HEK293 (cell line): Measurements from ENCODE around the gene GLRX5.

Source experiments
- HOXC10 ChIP-seq: sonication (generic); formaldehyde crosslinking; IDR thresholded peaks from 2 replicates; pipeline ENCODE4 v1.8.1; 2023; ENCODE audit warnings: mild to moderate bottlenecking, missing genetic modification reagents
- KLF1 ChIP-seq: fragments of 450-650 bp; formaldehyde crosslinking; IDR thresholded peaks from 2 replicates; pipeline ENCODE4 v1.5.1; 2016; ENCODE audit warnings: missing biosample characterization, missing genetic modification characterization
- KLF10 ChIP-seq: fragments of 450-650 bp; IDR thresholded peaks from 2 replicates; pipeline ENCODE4 v1.5.1; 2018; ENCODE audit warnings: missing biosample characterization, mild to moderate bottlenecking, missing genetic modification characterization
- KLF8 ChIP-seq: fragments of 450-650 bp; formaldehyde crosslinking; IDR thresholded peaks from 2 replicates; pipeline ENCODE4 v1.5.1; 2016; ENCODE audit warnings: missing biosample characterization, missing genetic modification characterization
- OVOL3 ChIP-seq: fragments of 450-650 bp; formaldehyde crosslinking; IDR thresholded peaks from 2 replicates; pipeline ENCODE4 v1.5.1; 2016; ENCODE audit warnings: missing biosample characterization, missing genetic modification characterization
- SP7 ChIP-seq: fragments of 450-650 bp; formaldehyde crosslinking; IDR thresholded peaks from 2 replicates; pipeline ENCODE4 v1.5.1; 2016; ENCODE audit warnings: missing biosample characterization, missing genetic modification characterization
- WT1 ChIP-seq: fragments of 450-650 bp; formaldehyde crosslinking; IDR thresholded peaks from 2 replicates; pipeline ENCODE4 v1.5.1; 2016; ENCODE audit warnings: missing biosample characterization, missing genetic modification characterization
- ZBTB20 ChIP-seq: fragments of 450-650 bp; formaldehyde crosslinking; IDR thresholded peaks from 2 replicates; pipeline ENCODE4 v1.5.1; 2016; ENCODE audit warnings: missing biosample characterization, missing genetic modification characterization
- ZBTB8A ChIP-seq: fragments of 450-650 bp; formaldehyde crosslinking; IDR thresholded peaks from 2 replicates; pipeline ENCODE4 v1.5.1; 2016; ENCODE audit warnings: missing biosample characterization, missing genetic modification characterization
- ZEB2 ChIP-seq: fragments of 450-650 bp; formaldehyde crosslinking; IDR thresholded peaks from 2 replicates; pipeline ENCODE4 v1.5.1; 2016; ENCODE audit warnings: missing biosample characterization, missing genetic modification characterization
- ZFP41 ChIP-seq: fragments of 450-650 bp; formaldehyde crosslinking; IDR thresholded peaks from 2 replicates; pipeline ENCODE4 v1.5.1; 2016; ENCODE audit warnings: missing biosample characterization, missing genetic modification characterization, borderline replicate concordance
- ZIC2 ChIP-seq: fragments of 450-650 bp; formaldehyde crosslinking; IDR thresholded peaks from 2 replicates; pipeline ENCODE4 v1.5.1; 2016; ENCODE audit warnings: missing biosample characterization, missing genetic modification characterization
- ZNF140 ChIP-seq: fragments of 450-650 bp; formaldehyde crosslinking; IDR thresholded peaks from 2 replicates; pipeline ENCODE4 v1.5.1; 2016; ENCODE audit warnings: missing biosample characterization, missing genetic modification characterization
- ZNF211 ChIP-seq: fragments of 450-650 bp; formaldehyde crosslinking; IDR thresholded peaks from 2 replicates; pipeline ENCODE4 v1.5.1; 2016; ENCODE audit warnings: low read depth, missing biosample characterization, missing genetic modification characterization
- ZNF341 ChIP-seq: fragments of 450-650 bp; formaldehyde crosslinking; IDR thresholded peaks from 2 replicates; pipeline ENCODE4; 2016; ENCODE audit warnings: low read depth, missing biosample characterization, missing genetic modification characterization
- ZNF354C ChIP-seq: fragments of 450-650 bp; formaldehyde crosslinking; IDR thresholded peaks from 2 replicates; pipeline ENCODE4 v1.5.1; 2016; ENCODE audit warnings: missing biosample characterization, missing genetic modification characterization, low read depth, borderline replicate concordance
- ZNF423 ChIP-seq: fragments of 450-650 bp; formaldehyde crosslinking; IDR thresholded peaks from 2 replicates; pipeline ENCODE4 v1.5.1; 2016; ENCODE audit warnings: missing biosample characterization, missing genetic modification characterization
- ZNF473 ChIP-seq: fragments of 450-650 bp; formaldehyde crosslinking; IDR thresholded peaks from 2 replicates; pipeline ENCODE4 v1.5.1; 2017; ENCODE audit warnings: missing biosample characterization, missing genetic modification characterization
- ZNF561 ChIP-seq: fragments of 450-650 bp; IDR thresholded peaks from 2 replicates; pipeline ENCODE4 v1.5.1; 2018; ENCODE audit warnings: missing biosample characterization, missing genetic modification characterization, borderline replicate concordance
- ZNF624 ChIP-seq: fragments of 450-650 bp; formaldehyde crosslinking; IDR thresholded peaks from 2 replicates; pipeline ENCODE4 v1.5.1; 2017; ENCODE audit warnings: missing biosample characterization, missing genetic modification characterization
- ZNF629 ChIP-seq: fragments of 450-650 bp; formaldehyde crosslinking; IDR thresholded peaks from 2 replicates; pipeline ENCODE4 v1.5.1; 2017; ENCODE audit warnings: missing biosample characterization, missing genetic modification characterization
- ZNF660 ChIP-seq: fragments of 450-650 bp; IDR thresholded peaks from 2 replicates; pipeline ENCODE4 v1.5.1; 2018; ENCODE audit warnings: missing biosample characterization, mild to moderate bottlenecking, missing genetic modification characterization
- ZNF670 ChIP-seq: fragments of 450-650 bp; formaldehyde crosslinking; IDR thresholded peaks from 2 replicates; pipeline ENCODE4 v1.5.1; 2016; ENCODE audit warnings: missing biosample characterization, missing genetic modification characterization, low read depth
- ZSCAN23 ChIP-seq: fragments of 450-650 bp; formaldehyde crosslinking; IDR thresholded peaks from 2 replicates; pipeline ENCODE4 v1.5.1; 2016; ENCODE audit warnings: missing biosample characterization, missing genetic modification characterization
- TF ChIP-seq, protein P1 (sequence below): fragments of 450-650 bp; formaldehyde crosslinking; IDR thresholded peaks from 2 replicates; pipeline ENCODE4 v1.5.1; 2016; ENCODE audit warnings: missing biosample characterization, missing genetic modification characterization
- TF ChIP-seq, protein P2 (sequence below): fragments of 450-650 bp; formaldehyde crosslinking; IDR thresholded peaks from 2 replicates; pipeline ENCODE4 v1.5.1; 2016; ENCODE audit warnings: missing biosample characterization, missing genetic modification characterization, borderline replicate concordance
- TF ChIP-seq, protein P3 (sequence below): fragments of 450-650 bp; formaldehyde crosslinking; optimal IDR thresholded peaks from 2 replicates; pipeline ENCODE3; 2016; ENCODE audit warnings: missing biosample characterization, mild to moderate bottlenecking, missing genetic modification characterization
- TF ChIP-seq, protein P4 (sequence below): fragments of 450-650 bp; formaldehyde crosslinking; conservative IDR thresholded peaks from 2 replicates; pipeline ENCODE4 v1.5.1; 2016; ENCODE audit warnings: low read depth, missing biosample characterization, missing genetic modification characterization

GLRX5 gene

DNA sequence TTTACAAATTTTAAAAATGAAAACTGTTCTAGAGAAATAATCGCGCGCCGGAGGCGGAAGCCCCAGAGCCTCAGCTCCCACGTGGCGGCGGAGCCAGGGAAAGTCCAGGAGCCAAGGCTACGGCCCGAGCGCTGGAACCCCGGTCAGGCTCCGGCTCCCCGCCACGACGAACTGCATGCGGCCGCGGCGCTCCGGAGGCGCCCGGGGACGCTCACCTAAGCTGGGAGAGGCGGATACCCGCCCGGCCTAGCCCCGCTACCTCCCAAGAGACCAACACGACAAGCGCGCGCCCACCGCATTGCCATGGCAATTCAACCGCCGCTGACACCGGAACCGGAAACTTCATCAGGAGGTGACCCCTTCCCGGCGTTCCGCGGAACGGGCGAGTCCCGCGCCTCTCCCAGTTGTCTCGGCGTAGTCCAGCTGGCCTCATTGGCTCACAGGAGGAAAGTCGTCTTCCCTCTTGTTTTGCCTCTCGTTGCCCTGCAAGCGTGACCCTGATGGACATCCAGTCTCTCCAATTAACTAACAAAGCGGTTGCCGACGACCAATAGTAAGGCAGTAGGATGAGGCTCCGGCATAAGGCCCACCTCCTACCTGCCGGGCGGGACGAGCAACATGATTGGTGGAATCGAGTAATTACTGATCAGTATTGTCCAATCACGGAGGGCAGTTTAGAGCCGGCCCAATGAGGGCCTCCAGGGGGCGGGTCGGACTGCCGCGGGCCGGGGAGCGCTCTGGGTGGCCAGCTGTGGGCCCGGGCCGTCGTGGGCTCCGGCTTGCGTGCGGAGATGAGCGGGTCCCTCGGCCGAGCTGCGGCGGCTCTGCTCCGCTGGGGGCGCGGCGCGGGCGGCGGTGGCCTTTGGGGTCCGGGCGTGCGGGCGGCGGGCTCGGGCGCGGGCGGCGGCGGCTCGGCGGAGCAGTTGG lies at the start of gene GLRX5 (continued):
- TF ChIP-seq ZNF140 (tag by site-specific recombination) (no peak), ZNF211 (no peak), SP7 (tag by site-specific recombination) (peak; percentile 68), ZBTB20 (tag by site-specific recombination) (peak; percentile 19; the same call in 1 of the 2 replicates), ZNF670 (tag by site-specific recombination) (no peak), ZNF473 (tag by site-specific recombination) (no peak), WT1 (tag by site-specific recombination) (peak; percentile 44), KLF8 (peak; percentile 90), OVOL3 (peak; percentile 14; the same call in 1 of the 2 replicates), ZBTB8A (tag by site-specific recombination) (0 out of 2 replicates have a peak, but pooled peaks have one; percentile 29), KLF10 (peak; percentile 48; the same call in 1 of the 2 replicates), ZNF660 (tag by site-specific recombination) (peak; percentile 45; the same call in 1 of the 2 replicates), ZNF624 (no peak), ZSCAN23 (0 out of 2 replicates have a peak, but pooled peaks have one; percentile 11), KLF1 (peak; percentile 46), ZFP41 (no peak), ZIC2 (tag by site-specific recombination) (0 out of 2 replicates have a peak, but pooled peaks have one; percentile 18), ZNF354C (tag by site-specific recombination) (no peak), HOXC10 (CRISPR knock-in tag) (peak; percentile 73; the same call in 1 of the 2 replicates), ZEB2 (tag by site-specific recombination) (peak; percentile 94), ZNF561 (tag by site-specific recombination) (peak; percentile 60), ZNF341 (tag by site-specific recombination) (peak; percentile 93), ZNF629 (peak; percentile 76), ZNF423 (tag by site-specific recombination) (0 out of 2 replicates have a peak, but pooled peaks have one; percentile 14)
- TF ChIP-seq, protein P1, sequence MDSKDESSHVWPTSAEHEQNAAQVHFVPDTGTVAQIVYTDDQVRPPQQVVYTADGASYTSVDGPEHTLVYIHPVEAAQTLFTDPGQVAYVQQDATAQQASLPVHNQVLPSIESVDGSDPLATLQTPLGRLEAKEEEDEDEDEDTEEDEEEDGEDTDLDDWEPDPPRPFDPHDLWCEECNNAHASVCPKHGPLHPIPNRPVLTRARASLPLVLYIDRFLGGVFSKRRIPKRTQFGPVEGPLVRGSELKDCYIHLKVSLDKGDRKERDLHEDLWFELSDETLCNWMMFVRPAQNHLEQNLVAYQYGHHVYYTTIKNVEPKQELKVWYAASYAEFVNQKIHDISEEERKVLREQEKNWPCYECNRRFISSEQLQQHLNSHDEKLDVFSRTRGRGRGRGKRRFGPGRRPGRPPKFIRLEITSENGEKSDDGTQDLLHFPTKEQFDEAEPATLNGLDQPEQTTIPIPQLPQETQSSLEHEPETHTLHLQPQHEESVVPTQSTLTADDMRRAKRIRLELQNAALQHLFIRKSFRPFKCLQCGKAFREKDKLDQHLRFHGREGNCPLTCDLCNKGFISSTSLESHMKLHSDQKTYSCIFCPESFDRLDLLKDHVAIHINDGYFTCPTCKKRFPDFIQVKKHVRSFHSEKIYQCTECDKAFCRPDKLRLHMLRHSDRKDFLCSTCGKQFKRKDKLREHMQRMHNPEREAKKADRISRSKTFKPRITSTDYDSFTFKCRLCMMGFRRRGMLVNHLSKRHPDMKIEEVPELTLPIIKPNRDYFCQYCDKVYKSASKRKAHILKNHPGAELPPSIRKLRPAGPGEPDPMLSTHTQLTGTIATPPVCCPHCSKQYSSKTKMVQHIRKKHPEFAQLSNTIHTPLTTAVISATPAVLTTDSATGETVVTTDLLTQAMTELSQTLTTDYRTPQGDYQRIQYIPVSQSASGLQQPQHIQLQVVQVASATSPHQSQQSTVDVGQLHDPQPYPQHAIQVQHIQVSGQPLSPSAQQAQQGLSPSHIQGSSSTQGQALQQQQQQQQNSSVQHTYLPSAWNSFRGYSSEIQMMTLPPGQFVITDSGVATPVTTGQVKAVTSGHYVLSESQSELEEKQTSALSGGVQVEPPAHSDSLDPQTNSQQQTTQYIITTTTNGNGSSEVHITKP (tag by site-specific recombination): peak; percentile 48
- TF ChIP-seq, protein P2, sequence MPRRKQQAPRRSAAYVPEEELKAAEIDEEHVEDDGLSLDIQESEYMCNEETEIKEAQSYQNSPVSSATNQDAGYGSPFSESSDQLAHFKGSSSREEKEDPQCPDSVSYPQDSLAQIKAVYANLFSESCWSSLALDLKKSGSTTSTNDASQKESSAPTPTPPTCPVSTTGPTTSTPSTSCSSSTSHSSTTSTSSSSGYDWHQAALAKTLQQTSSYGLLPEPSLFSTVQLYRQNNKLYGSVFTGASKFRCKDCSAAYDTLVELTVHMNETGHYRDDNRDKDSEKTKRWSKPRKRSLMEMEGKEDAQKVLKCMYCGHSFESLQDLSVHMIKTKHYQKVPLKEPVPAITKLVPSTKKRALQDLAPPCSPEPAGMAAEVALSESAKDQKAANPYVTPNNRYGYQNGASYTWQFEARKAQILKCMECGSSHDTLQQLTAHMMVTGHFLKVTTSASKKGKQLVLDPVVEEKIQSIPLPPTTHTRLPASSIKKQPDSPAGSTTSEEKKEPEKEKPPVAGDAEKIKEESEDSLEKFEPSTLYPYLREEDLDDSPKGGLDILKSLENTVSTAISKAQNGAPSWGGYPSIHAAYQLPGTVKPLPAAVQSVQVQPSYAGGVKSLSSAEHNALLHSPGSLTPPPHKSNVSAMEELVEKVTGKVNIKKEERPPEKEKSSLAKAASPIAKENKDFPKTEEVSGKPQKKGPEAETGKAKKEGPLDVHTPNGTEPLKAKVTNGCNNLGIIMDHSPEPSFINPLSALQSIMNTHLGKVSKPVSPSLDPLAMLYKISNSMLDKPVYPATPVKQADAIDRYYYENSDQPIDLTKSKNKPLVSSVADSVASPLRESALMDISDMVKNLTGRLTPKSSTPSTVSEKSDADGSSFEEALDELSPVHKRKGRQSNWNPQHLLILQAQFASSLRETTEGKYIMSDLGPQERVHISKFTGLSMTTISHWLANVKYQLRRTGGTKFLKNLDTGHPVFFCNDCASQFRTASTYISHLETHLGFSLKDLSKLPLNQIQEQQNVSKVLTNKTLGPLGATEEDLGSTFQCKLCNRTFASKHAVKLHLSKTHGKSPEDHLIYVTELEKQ (tag by site-specific recombination): no peak
- TF ChIP-seq, protein P3, sequence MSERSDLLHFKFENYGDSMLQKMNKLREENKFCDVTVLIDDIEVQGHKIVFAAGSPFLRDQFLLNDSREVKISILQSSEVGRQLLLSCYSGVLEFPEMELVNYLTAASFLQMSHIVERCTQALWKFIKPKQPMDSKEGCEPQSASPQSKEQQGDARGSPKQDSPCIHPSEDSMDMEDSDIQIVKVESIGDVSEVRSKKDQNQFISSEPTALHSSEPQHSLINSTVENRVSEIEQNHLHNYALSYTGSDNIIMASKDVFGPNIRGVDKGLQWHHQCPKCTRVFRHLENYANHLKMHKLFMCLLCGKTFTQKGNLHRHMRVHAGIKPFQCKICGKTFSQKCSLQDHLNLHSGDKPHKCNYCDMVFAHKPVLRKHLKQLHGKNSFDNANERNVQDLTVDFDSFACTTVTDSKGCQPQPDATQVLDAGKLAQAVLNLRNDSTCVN (tag by site-specific recombination): peak; percentile 96
- TF ChIP-seq, protein P4, sequence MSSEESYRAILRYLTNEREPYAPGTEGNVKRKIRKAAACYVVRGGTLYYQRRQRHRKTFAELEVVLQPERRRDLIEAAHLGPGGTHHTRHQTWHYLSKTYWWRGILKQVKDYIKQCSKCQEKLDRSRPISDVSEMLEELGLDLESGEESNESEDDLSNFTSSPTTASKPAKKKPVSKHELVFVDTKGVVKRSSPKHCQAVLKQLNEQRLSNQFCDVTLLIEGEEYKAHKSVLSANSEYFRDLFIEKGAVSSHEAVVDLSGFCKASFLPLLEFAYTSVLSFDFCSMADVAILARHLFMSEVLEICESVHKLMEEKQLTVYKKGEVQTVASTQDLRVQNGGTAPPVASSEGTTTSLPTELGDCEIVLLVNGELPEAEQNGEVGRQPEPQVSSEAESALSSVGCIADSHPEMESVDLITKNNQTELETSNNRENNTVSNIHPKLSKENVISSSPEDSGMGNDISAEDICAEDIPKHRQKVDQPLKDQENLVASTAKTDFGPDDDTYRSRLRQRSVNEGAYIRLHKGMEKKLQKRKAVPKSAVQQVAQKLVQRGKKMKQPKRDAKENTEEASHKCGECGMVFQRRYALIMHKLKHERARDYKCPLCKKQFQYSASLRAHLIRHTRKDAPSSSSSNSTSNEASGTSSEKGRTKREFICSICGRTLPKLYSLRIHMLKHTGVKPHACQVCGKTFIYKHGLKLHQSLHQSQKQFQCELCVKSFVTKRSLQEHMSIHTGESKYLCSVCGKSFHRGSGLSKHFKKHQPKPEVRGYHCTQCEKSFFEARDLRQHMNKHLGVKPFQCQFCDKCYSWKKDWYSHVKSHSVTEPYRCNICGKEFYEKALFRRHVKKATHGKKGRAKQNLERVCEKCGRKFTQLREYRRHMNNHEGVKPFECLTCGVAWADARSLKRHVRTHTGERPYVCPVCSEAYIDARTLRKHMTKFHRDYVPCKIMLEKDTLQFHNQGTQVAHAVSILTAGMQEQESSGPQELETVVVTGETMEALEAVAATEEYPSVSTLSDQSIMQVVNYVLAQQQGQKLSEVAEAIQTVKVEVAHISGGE (tag by site-specific recombination): peak; percentile 96
